NT2/D1 (cell line): Measurements from ENCODE around the gene INKA2.

Experiments used
- YY1 ChIP-seq: IDR thresholded peaks from 2 replicates; pipeline ENCODE4 v1.6.1; 2011; ENCODE audit not compliant: insufficient read length, insufficient read depth
- ZNF274 ChIP-seq: IDR thresholded peaks from 2 replicates; pipeline ENCODE4 v1.6.1; 2011; ENCODE audit warnings: mild to moderate bottlenecking, low read depth, low read length

GRCh38 chr1:111750856-111751255 lies 11.7 kb upstream of the INKA2 start:
- TF ChIP-seq YY1 (no peak), ZNF274 (no peak)
